ENCODE measurements around the gene PDE4B. TPM values are rescaled to one million over a fixed set of nuclear protein-coding genes. Genes with fewer than 3 reads are reported as not detected.

The PDE4B gene
- total RNA-seq, 2 donors from 2014 or later = 4.3 to 18.0 TPM

DNA sequence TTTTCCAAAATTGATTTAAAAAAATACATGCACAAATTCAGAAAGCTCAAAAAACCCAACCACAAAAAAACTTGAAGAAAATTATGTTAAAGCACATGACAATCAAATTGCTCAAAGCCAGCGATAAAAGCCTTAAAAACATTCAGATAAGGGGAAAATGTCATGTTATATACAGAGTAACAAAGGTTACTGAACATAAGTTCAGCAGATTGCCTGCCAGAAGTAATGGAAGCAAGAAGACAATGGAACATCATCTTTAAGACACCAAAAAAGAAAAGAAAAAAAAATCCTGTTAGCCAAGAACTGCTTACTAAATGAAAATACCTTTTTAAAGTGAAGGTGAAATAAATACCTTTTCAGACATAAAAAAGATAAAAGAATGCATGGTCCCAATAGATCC lies 594.0 kb downstream of the PDE4B start:
- Histone ChIP-seq H3K9ac (ENCODE audit: extremely low read depth, low read length, poor library complexity, severe bottlenecking) (no peak overlapping the region), H3K4me1 (ENCODE audit: control insufficient read depth, insufficient read depth, low read length) (no peaks in the 10 kb centered on the region), H3K36me3 (ENCODE audit: control insufficient read depth, insufficient read depth, low read length) (no peaks in the 10 kb centered on the region), H3K4me3 (ENCODE audit: low read length) (no peak overlapping the region), H3K27me3 (ENCODE audit: control insufficient read depth, insufficient read depth, low read length, poor library complexity, severe bottlenecking) (no peaks in the 10 kb centered on the region), H3K27ac (ENCODE audit: low read depth, low read length) (no peak overlapping the region), H3K9me3 (ENCODE audit: control insufficient read depth, low read length) (peaks cover 42% of the 10 kb centered on the region)
- H3K27ac Mint-ChIP-seq = no peak overlapping the region
- no peaks in the 10 kb centered on the region for H3K4me1 Mint-ChIP-seq
- 84 to 88% methylated on average over 1 of the region's 1 CpG for WGBS, 2 experiments (ENCODE audit: insufficient coverage in 1 of 2, insufficient read length in 1 of 2)
- H3K4me3 Mint-ChIP-seq = no peak overlapping the region
- H3K36me3 Mint-ChIP-seq (ENCODE audit: low read depth) = no peaks in the 10 kb centered on the region
- no peaks in the 10 kb centered on the region for H3K27me3 Mint-ChIP-seq (ENCODE audit: insufficient read depth)
- peaks cover 45% of the 10 kb centered on the region for H3K9me3 Mint-ChIP-seq
- DNase-seq = no peak
- TF ChIP-seq, protein P1, sequence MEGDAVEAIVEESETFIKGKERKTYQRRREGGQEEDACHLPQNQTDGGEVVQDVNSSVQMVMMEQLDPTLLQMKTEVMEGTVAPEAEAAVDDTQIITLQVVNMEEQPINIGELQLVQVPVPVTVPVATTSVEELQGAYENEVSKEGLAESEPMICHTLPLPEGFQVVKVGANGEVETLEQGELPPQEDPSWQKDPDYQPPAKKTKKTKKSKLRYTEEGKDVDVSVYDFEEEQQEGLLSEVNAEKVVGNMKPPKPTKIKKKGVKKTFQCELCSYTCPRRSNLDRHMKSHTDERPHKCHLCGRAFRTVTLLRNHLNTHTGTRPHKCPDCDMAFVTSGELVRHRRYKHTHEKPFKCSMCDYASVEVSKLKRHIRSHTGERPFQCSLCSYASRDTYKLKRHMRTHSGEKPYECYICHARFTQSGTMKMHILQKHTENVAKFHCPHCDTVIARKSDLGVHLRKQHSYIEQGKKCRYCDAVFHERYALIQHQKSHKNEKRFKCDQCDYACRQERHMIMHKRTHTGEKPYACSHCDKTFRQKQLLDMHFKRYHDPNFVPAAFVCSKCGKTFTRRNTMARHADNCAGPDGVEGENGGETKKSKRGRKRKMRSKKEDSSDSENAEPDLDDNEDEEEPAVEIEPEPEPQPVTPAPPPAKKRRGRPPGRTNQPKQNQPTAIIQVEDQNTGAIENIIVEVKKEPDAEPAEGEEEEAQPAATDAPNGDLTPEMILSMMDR (conservative IDR thresholded peaks at IDR 0.05) = no peak

GRCh38 chr1:66388913-66389312 lies 596.2 kb downstream of the PDE4B start:
- Mint-ChIP-seq H3K27me3 (ENCODE audit: insufficient read depth) (no peaks in the 10 kb centered on the region), H3K4me1 (no peaks in the 10 kb centered on the region), H3K36me3 (ENCODE audit: low read depth) (no peaks in the 10 kb centered on the region), H3K27ac (no peak overlapping the region), H3K4me3 (no peak overlapping the region), H3K9me3 (peaks cover 31% of the 10 kb centered on the region)
- H3K4me3 ChIP-seq (ENCODE audit: low read length) = no peak overlapping the region
- TF ChIP-seq, protein P1 (conservative IDR thresholded peaks at IDR 0.05) = no peak
- no peaks in the 10 kb centered on the region for H3K36me3 ChIP-seq (ENCODE audit: control insufficient read depth, insufficient read depth, low read length)
- H3K27ac ChIP-seq (ENCODE audit: low read depth, low read length) = no peak overlapping the region
- no peak overlapping the region for H3K9ac ChIP-seq (ENCODE audit: extremely low read depth, low read length, poor library complexity, severe bottlenecking)
- H3K27me3 ChIP-seq (ENCODE audit: control insufficient read depth, insufficient read depth, low read length, poor library complexity, severe bottlenecking) = no peaks in the 10 kb centered on the region
- no peak for DNase-seq
- 90 to 99% methylated on average over 2 of the region's 2 CpGs for WGBS, 2 experiments (ENCODE audit: insufficient coverage in 1 of 2, insufficient read length in 1 of 2)
- H3K4me1 ChIP-seq (ENCODE audit: control insufficient read depth, insufficient read depth, low read length) = no peaks in the 10 kb centered on the region
- H3K9me3 ChIP-seq (ENCODE audit: control insufficient read depth, low read length) = peaks cover 23% of the 10 kb centered on the region

GRCh38 chr1:66393586-66394287 lies 601.0 kb downstream of the PDE4B start:
- Histone ChIP-seq H3K36me3 (ENCODE audit: control insufficient read depth, insufficient read depth, low read length) (no peaks in the 10 kb centered on the region), H3K27me3 (ENCODE audit: control insufficient read depth, insufficient read depth, low read length, poor library complexity, severe bottlenecking) (no peaks in the 10 kb centered on the region), H3K9ac (ENCODE audit: extremely low read depth, low read length, poor library complexity, severe bottlenecking) (no peak overlapping the region), H3K9me3 (ENCODE audit: control insufficient read depth, low read length) (peaks cover 5% of the 10 kb centered on the region), H3K4me3 (ENCODE audit: low read length) (no peak overlapping the region), H3K4me1 (ENCODE audit: control insufficient read depth, insufficient read depth, low read length) (no peaks in the 10 kb centered on the region), H3K27ac (ENCODE audit: low read depth, low read length) (no peak overlapping the region)
- no peaks in the 10 kb centered on the region for H3K27me3 Mint-ChIP-seq (ENCODE audit: insufficient read depth)
- H3K4me1 Mint-ChIP-seq = no peaks in the 10 kb centered on the region
- no peaks in the 10 kb centered on the region for H3K36me3 Mint-ChIP-seq (ENCODE audit: low read depth)
- no peak for DNase-seq
- peaks cover 8% of the 10 kb centered on the region for H3K9me3 Mint-ChIP-seq
- H3K27ac Mint-ChIP-seq = no peak overlapping the region
- no peak overlapping the region for H3K4me3 Mint-ChIP-seq
- 95 to 97% methylated on average over 4 to 7 of the region's 7 CpGs for WGBS, 2 experiments (ENCODE audit: insufficient coverage in 1 of 2, insufficient read length in 1 of 2)
- TF ChIP-seq, protein P1 (conservative IDR thresholded peaks at IDR 0.05) = no peak

Measured in endodermal cell (in vitro differentiated cells).